H4 (cell line): ENCODE measurements around the gene PATL1. TPM values are rescaled to one million over a fixed set of nuclear protein-coding genes. Genes with fewer than 3 reads are reported as not detected.
A peak's percentile ranks its signal among the peaks of the same experiment; 100 is the strongest.
"Not testable (repeated sequence)": the region's sequence is repeated elsewhere in the genome, so short reads cannot be mapped to it uniquely, and the experiment has no call there.

Experiments used
- DNase-seq: peaks from one replicate; pipeline ENCODE4 v3.0.0-alpha.2; 2015; ENCODE audit warnings: low spot score
- total RNA-seq: library from RNA; depleted of rRNA; stranded (reverse); fragments of >200 nt; shearing (Covaris generic); gene quantifications from 2 replicates; pipeline ENCODE4 v1.2.3, GENCODE V29; 2014; rRNA removed

PATL1 gene
- 12.8 and 19.0 TPM in 2 replicates for total RNA-seq

- peak; percentile 97 for DNase-seq
Observed at GRCh38 chr11:59668950-59669610, at the start of gene PATL1. Gene PATL1, minus strand, starts transcription at chr11:59669037. Its CDS starts 142 bp downstream, at chr11:59668895.

GRCh38 chr11:59716051-59716450 is 47.2 kb upstream of the PATL1 start:
- DNase-seq, result no peak

GRCh38 chr11:59713745-59714144 is 44.9 kb upstream of the PATL1 start, which contains the start of gene OR10V1:
Gene OR10V1, minus strand, starts transcription at chr11:59713845. Its CDS starts 0 bp downstream, at chr11:59713845.
- no peak for DNase-seq

GRCh38 chr11:59710136-59710847 is 41.5 kb upstream of the PATL1 start:
- no peak for DNase-seq

GRCh38 chr11:59708537-59708936 is 39.7 kb upstream of the PATL1 start:
- DNase-seq, result no peak

GRCh38 chr11:59707371-59707770 is 38.5 kb upstream of the PATL1 start:
- no peak for DNase-seq

- DNase-seq, result peak; percentile 87
Observed at GRCh38 chr11:59706518-59707285, 37.9 kb upstream of the PATL1 start.

- no peak for DNase-seq
Observed at GRCh38 chr11:59705294-59705693, 36.5 kb upstream of the PATL1 start.

- not testable (repeated sequence) for DNase-seq
Observed at GRCh38 chr11:59703515-59703914, 34.7 kb upstream of the PATL1 start.

GRCh38 chr11:59700157-59700556 is 31.3 kb upstream of the PATL1 start:
- DNase-seq, result not testable (repeated sequence)

- no peak for DNase-seq
Observed at GRCh38 chr11:59698506-59698905, 29.7 kb upstream of the PATL1 start.

- DNase-seq, result no peak
Observed at GRCh38 chr11:59692915-59693314, 24.1 kb upstream of the PATL1 start.

- no peak for DNase-seq
Observed at GRCh38 chr11:59691156-59691555, 22.3 kb upstream of the PATL1 start.

- DNase-seq, result no peak
Observed at GRCh38 chr11:59689015-59689414, 20.2 kb upstream of the PATL1 start.

- not testable (repeated sequence) for DNase-seq
Observed at GRCh38 chr11:59681260-59681725, 12.5 kb upstream of the PATL1 start.

GRCh38 chr11:59680287-59681154 is 11.7 kb upstream of the PATL1 start:
- peak; percentile 68 for DNase-seq

- no peak for DNase-seq
Observed at GRCh38 chr11:59679347-59679746, 10.5 kb upstream of the PATL1 start.

- no peak for DNase-seq
Observed at GRCh38 chr11:59678813-59679165, 10.0 kb upstream of the PATL1 start.

GRCh38 chr11:59678118-59678812 is 9.4 kb upstream of the PATL1 start:
- DNase-seq, result no peak

GRCh38 chr11:59676205-59676604 is 7.4 kb upstream of the PATL1 start:
- DNase-seq, result no peak

- no peak for DNase-seq
Observed at GRCh38 chr11:59674291-59674690, 5.5 kb upstream of the PATL1 start.
